Measurements from ENCODE around the gene DNAJC15.

DNAJC15 gene

GRCh38 chr13:43005460-43006236, 17.7 kb upstream of the DNAJC15 start:
- Histone ChIP-seq H3K9me3 (ENCODE audit: low read length) (no peaks in the 10 kb centered on the region), H3K27me3 (ENCODE audit: control insufficient read depth in 1 of 2, insufficient read depth in 2 of 2, low read length in 2 of 2) (no peaks in the 10 kb centered on the region), H3K36me3 (ENCODE audit: insufficient read depth, low read length) (no peaks in the 10 kb centered on the region), H3K9ac (ENCODE audit: low read length) (no peak overlapping the region), H3K27ac (ENCODE audit: low read depth, low read length) (no peak overlapping the region), H3K4me1 (ENCODE audit: insufficient read depth, low read length) (no peaks in the 10 kb centered on the region), H3K4me3 (ENCODE audit: low read depth in 1 of 2, low read length in 2 of 2) (no peak overlapping the region)

GRCh38 chr13:43006893-43007631, 16.3 kb upstream of the DNAJC15 start:
- no peaks in the 10 kb centered on the region for H3K27me3 ChIP-seq (ENCODE audit: control insufficient read depth in 1 of 2, insufficient read depth in 2 of 2, low read length in 2 of 2)
- H3K4me3 ChIP-seq (ENCODE audit: low read depth in 1 of 2, low read length in 2 of 2), result no peak overlapping the region
- no peaks in the 10 kb centered on the region for H3K9me3 ChIP-seq (ENCODE audit: low read length)
- no peak overlapping the region for H3K27ac ChIP-seq (ENCODE audit: low read depth, low read length)
- H3K9ac ChIP-seq (ENCODE audit: low read length), result no peak overlapping the region
- H3K4me1 ChIP-seq (ENCODE audit: insufficient read depth, low read length), result no peaks in the 10 kb centered on the region
- no peaks in the 10 kb centered on the region for H3K36me3 ChIP-seq (ENCODE audit: insufficient read depth, low read length)

DNA sequence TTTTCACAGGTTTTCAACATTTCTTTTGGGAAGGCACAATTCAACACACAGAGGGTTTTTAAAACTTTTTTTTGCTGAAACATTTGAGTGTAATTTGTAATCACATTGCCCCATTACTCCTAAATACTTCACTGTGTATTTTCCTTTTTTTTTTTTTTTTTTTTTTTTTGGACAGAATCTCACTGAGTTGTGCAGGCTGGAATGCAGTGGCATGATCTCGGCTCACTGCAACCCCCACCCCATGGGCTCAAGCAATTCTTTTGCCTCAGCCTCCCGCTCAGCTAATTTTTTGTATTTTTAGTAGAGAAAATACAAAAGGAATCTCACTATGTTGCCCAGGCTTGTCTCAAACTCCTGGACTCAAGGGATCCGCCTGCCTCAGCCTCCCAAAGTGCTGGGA, 14.8 kb upstream of the DNAJC15 start:
- no peaks in the 10 kb centered on the region for H3K36me3 ChIP-seq (ENCODE audit: insufficient read depth, low read length)
- H3K4me3 ChIP-seq (ENCODE audit: low read depth in 1 of 2, low read length in 2 of 2), result no peak overlapping the region
- H3K9ac ChIP-seq (ENCODE audit: low read length), result no peak overlapping the region
- H3K27me3 ChIP-seq (ENCODE audit: control insufficient read depth in 1 of 2, insufficient read depth in 2 of 2, low read length in 2 of 2), result no peaks in the 10 kb centered on the region
- no peaks in the 10 kb centered on the region for H3K9me3 ChIP-seq (ENCODE audit: low read length)
- H3K4me1 ChIP-seq (ENCODE audit: insufficient read depth, low read length), result no peaks in the 10 kb centered on the region
- no peak overlapping the region for H3K27ac ChIP-seq (ENCODE audit: low read depth, low read length)

GRCh38 chr13:43009506-43009905, 13.9 kb upstream of the DNAJC15 start:
- H3K4me3 ChIP-seq (ENCODE audit: low read depth in 1 of 2, low read length in 2 of 2), result no peak overlapping the region
- H3K9ac ChIP-seq (ENCODE audit: low read length), result no peak overlapping the region
- no peaks in the 10 kb centered on the region for H3K9me3 ChIP-seq (ENCODE audit: low read length)

GRCh38 chr13:43014162-43014561, 9.2 kb upstream of the DNAJC15 start:
- no peak overlapping the region for H3K9ac ChIP-seq (ENCODE audit: low read length)
- no peak overlapping the region for H3K27ac ChIP-seq (ENCODE audit: low read depth, low read length)
- H3K4me3 ChIP-seq (ENCODE audit: low read depth in 1 of 2, low read length in 2 of 2), result no peak overlapping the region
- no peaks in the 10 kb centered on the region for H3K4me1 ChIP-seq (ENCODE audit: insufficient read depth, low read length)
- no peaks in the 10 kb centered on the region for H3K9me3 ChIP-seq (ENCODE audit: low read length)
- no peaks in the 10 kb centered on the region for H3K27me3 ChIP-seq (ENCODE audit: control insufficient read depth in 1 of 2, insufficient read depth in 2 of 2, low read length in 2 of 2)
- no peaks in the 10 kb centered on the region for H3K36me3 ChIP-seq (ENCODE audit: insufficient read depth, low read length)

More at GRCh38 chr13:43009506-43009905, 13.9 kb upstream of the DNAJC15 start:
- Histone ChIP-seq H3K4me1 (ENCODE audit: insufficient read depth, low read length) (no peaks in the 10 kb centered on the region), H3K36me3 (ENCODE audit: insufficient read depth, low read length) (no peaks in the 10 kb centered on the region), H3K27ac (ENCODE audit: low read depth, low read length) (no peak overlapping the region), H3K27me3 (ENCODE audit: control insufficient read depth in 1 of 2, insufficient read depth in 2 of 2, low read length in 2 of 2) (no peaks in the 10 kb centered on the region)

GRCh38 chr13:43016226-43016625, 7.2 kb upstream of the DNAJC15 start:
- H3K9me3 ChIP-seq (ENCODE audit: low read length), result no peaks in the 10 kb centered on the region
- no peak overlapping the region for H3K27ac ChIP-seq (ENCODE audit: low read depth, low read length)
- H3K27me3 ChIP-seq (ENCODE audit: control insufficient read depth in 1 of 2, insufficient read depth in 2 of 2, low read length in 2 of 2), result no peaks in the 10 kb centered on the region
- H3K4me1 ChIP-seq (ENCODE audit: insufficient read depth, low read length), result no peaks in the 10 kb centered on the region
- no peaks in the 10 kb centered on the region for H3K36me3 ChIP-seq (ENCODE audit: insufficient read depth, low read length)
- no peak overlapping the region for H3K4me3 ChIP-seq (ENCODE audit: low read depth in 1 of 2, low read length in 2 of 2)
- no peak overlapping the region for H3K9ac ChIP-seq (ENCODE audit: low read length)

GRCh38 chr13:43019811-43020210, 3.6 kb upstream of the DNAJC15 start:
- no peaks in the 10 kb centered on the region for H3K27me3 ChIP-seq (ENCODE audit: control insufficient read depth in 1 of 2, insufficient read depth in 2 of 2, low read length in 2 of 2)
- H3K4me3 ChIP-seq (ENCODE audit: low read depth in 1 of 2, low read length in 2 of 2), result no peak overlapping the region
- no peak overlapping the region for H3K27ac ChIP-seq (ENCODE audit: low read depth, low read length)

DNA sequence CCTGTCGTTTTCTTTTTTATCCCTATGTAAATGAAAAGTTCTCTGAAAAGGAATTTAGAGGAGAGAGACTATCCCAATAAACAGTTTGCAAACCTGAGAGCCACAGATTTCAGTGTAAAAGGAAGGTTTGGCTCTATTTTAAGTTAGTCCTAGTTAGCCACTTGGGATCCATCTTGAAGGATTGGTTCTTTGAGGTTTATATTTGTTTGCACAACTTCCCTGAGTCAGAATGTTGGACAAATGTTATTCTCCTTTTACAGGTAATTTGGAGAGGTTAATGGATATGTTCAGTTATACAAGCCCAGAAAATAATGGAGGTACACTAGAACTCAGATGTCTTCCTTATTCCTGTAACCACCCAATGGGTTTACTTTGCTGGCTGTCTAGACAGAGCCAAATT, 2.6 kb upstream of the DNAJC15 start:
- H3K36me3 ChIP-seq (ENCODE audit: insufficient read depth, low read length), result no peaks in the 10 kb centered on the region
- H3K4me3 ChIP-seq (ENCODE audit: low read depth in 1 of 2, low read length in 2 of 2), result no peak overlapping the region
- H3K4me1 ChIP-seq (ENCODE audit: insufficient read depth, low read length), result peaks cover 11% of the 10 kb centered on the region

More at GRCh38 chr13:43019811-43020210, 3.6 kb upstream of the DNAJC15 start:
- H3K4me1 ChIP-seq (ENCODE audit: insufficient read depth, low read length), result peaks cover 2% of the 10 kb centered on the region
- no peaks in the 10 kb centered on the region for H3K36me3 ChIP-seq (ENCODE audit: insufficient read depth, low read length)
- no peaks in the 10 kb centered on the region for H3K9me3 ChIP-seq (ENCODE audit: low read length)
- no peak overlapping the region for H3K9ac ChIP-seq (ENCODE audit: low read length)

GRCh38 chr13:43021926-43022670, 1.3 kb upstream of the DNAJC15 start:
- no peak overlapping the region for H3K4me3 ChIP-seq (ENCODE audit: low read depth in 1 of 2, low read length in 2 of 2)
- H3K27me3 ChIP-seq (ENCODE audit: control insufficient read depth in 1 of 2, insufficient read depth in 2 of 2, low read length in 2 of 2), result no peaks in the 10 kb centered on the region
- peaks cover 17% of the 10 kb centered on the region for H3K4me1 ChIP-seq (ENCODE audit: insufficient read depth, low read length)
- no peak overlapping the region for H3K27ac ChIP-seq (ENCODE audit: low read depth, low read length)
- no peaks in the 10 kb centered on the region for H3K36me3 ChIP-seq (ENCODE audit: insufficient read depth, low read length)
- H3K9ac ChIP-seq (ENCODE audit: low read length), result no peak overlapping the region
- H3K9me3 ChIP-seq (ENCODE audit: low read length), result no peaks in the 10 kb centered on the region

More for the DNA sequence above, 2.6 kb upstream of the DNAJC15 start:
- Histone ChIP-seq H3K27ac (ENCODE audit: low read depth, low read length) (no peak overlapping the region), H3K9me3 (ENCODE audit: low read length) (no peaks in the 10 kb centered on the region), H3K9ac (ENCODE audit: low read length) (no peak overlapping the region), H3K27me3 (ENCODE audit: control insufficient read depth in 1 of 2, insufficient read depth in 2 of 2, low read length in 2 of 2) (no peaks in the 10 kb centered on the region)

DNA sequence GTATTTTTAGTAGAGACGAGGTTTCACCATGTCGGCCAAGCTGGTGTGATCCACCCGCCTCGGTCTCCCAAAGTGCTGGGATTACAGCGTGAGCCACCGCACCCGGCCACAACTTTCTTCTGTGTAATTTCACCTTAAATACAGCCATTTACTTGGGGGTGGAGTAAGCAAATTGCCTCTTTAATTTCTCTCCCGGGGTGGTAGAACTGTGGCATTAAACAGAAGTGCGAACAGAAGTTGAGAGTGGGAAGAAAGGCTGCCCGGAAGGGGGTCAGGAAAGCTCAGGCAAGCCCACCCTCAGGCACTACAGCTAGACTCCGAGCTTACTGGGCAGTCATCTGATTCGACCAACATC, 475 bp upstream of the DNAJC15 start:
- Histone ChIP-seq H3K27me3 (ENCODE audit: control insufficient read depth in 1 of 2, insufficient read depth in 2 of 2, low read length in 2 of 2) (no peaks in the 10 kb centered on the region), H3K36me3 (ENCODE audit: insufficient read depth, low read length) (no peaks in the 10 kb centered on the region), H3K27ac (ENCODE audit: low read depth, low read length) (peak overlapping the region; percentile 77), H3K9ac (ENCODE audit: low read length) (peak overlapping the region; percentile 78), H3K4me3 (ENCODE audit: low read depth in 1 of 2, low read length in 2 of 2) (peak overlapping the region; percentile 87 to 99), H3K9me3 (ENCODE audit: low read length) (no peaks in the 10 kb centered on the region), H3K4me1 (ENCODE audit: insufficient read depth, low read length) (peaks cover 20% of the 10 kb centered on the region)

DNA sequence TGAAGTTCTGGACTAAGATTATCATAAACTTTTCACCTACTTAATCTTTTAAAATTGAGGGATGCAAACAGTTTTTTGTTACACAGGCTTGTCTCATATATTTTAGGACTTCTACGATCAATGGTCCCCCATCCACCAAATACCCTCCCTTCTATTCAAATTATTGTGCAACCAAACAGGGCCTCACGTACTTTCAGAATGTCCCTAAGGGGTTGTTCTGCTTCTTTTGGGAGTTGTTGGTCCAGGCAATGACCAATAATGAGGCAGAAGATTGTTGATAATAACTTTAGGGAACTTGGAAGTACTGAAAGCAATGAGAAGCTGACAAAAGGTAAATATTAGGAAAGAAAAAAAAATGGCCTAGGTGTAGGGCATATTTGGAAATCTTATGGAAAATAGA, 2.9 kb downstream of the DNAJC15 start:
- Histone ChIP-seq H3K4me3 (ENCODE audit: low read depth in 1 of 2, low read length in 2 of 2) (no peak overlapping the region), H3K9me3 (ENCODE audit: low read length) (no peaks in the 10 kb centered on the region), H3K27ac (ENCODE audit: low read depth, low read length) (no peak overlapping the region), H3K4me1 (ENCODE audit: insufficient read depth, low read length) (peaks cover 27% of the 10 kb centered on the region), H3K27me3 (ENCODE audit: control insufficient read depth in 1 of 2, insufficient read depth in 2 of 2, low read length in 2 of 2) (no peaks in the 10 kb centered on the region), H3K9ac (ENCODE audit: low read length) (no peak overlapping the region), H3K36me3 (ENCODE audit: insufficient read depth, low read length) (no peaks in the 10 kb centered on the region)
